Fibroblast of peridontal ligament (primary cell): Measurements from ENCODE around the gene KCNQ4.

ENCODE experiments used
- DNase-seq: peaks from one replicate; pipeline ENCODE4 v3.0.0-alpha.2; 2010; ENCODE audit errors: extremely low read depth

KCNQ4 gene

GRCh38 chr1:40838980-40839942 lies 55.7 kb downstream of the KCNQ4 start:
- no peak for DNase-seq

GRCh38 chr1:40839943-40840335 lies 56.4 kb downstream of the KCNQ4 start:
- no peak for DNase-seq

- DNase-seq, result no peak
These were observed 57.1 kb downstream of the KCNQ4 start for GRCh38 chr1:40840526-40841323.

DNA sequence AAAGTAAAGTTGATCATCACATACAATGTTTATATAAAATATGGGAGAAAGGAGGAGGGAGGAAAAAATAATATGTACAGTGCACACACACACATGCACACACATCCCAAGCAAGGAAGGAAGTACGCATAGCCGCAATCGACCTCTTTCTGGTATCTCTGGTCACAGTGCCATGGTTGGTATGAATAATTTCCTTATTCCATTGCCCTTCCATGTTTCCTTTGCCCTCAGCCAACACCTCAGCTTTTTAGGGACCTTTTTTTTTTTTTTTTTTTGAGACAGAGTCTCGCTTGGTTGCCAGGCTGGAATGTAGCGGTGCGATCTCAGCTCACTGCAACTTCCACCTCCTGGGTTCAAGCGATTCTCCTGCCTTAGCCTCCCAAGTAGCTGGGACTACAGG lies 58.0 kb downstream of the KCNQ4 start:
- DNase-seq, result no peak

- DNase-seq, result no peak
These were observed 58.6 kb downstream of the KCNQ4 start for GRCh38 chr1:40842207-40842606.

DNA sequence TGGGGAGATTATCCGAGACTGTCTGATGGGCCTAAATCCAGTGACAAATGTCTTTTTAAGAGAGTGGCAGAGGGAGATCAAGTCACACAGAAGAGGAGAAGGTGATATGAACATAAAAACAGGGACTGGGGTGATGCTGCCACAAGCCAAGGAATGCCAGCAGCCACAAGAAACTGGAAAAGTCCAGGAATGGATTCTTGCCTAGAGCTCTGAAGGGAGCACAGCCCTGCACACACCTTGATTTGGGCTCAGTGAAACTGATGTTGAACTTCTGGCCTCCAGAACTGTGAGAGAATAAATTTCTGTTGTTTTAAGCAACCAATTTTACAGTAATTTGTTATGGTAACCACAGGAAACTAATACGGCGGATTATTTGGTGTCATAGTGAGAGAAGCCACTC lies 59.1 kb downstream of the KCNQ4 start:
- DNase-seq, result no peak

- DNase-seq, result no peak
These were observed 60.5 kb downstream of the KCNQ4 start for GRCh38 chr1:40844079-40844478.

DNA sequence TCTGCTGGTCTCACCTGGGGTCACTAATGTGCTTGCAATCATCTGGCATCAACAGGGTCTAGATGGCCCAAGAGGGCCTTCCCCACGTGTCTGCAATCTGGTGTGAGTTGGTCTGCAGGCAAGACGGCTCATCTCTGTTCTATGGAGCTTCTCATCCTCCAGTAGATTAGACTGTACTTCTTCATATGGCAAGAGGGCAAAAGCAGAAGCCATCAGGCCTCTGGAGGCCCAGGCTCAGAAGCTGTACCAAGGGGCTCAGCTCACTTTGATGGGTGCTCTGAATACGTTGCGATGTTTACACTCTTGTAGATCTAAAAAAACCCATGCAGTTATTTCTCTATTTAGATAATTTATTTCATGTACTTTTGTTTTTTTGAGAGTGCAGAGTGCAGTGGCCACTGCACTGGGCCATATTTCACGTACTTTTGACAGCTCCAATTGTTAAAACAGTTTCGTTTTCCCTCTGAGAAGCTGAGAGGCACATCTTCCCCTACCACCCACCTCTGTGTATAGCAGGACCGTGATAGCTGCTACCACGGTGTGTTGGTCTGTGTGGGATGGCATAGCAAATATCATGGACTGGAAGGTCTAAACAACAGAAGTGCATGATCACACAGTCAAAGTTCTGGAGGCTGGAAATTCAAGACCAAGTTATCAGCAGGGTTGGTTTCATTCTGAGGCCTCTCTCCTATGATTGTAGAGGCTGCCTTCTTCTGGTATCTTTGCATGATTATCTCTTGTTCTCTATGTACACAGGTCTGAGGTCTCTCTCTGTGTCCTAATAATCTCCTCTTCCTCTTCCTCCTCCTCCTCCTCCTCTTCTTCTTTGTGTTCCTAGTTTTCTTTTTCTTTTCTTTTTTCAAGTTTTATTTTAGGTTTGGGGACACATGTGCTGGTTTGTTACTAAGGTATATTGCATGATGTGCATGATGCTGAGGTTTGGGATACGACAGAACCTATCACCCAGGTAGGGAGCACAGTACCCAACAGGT lies 61.6 kb downstream of the KCNQ4 start:
- no peak for DNase-seq

DNA sequence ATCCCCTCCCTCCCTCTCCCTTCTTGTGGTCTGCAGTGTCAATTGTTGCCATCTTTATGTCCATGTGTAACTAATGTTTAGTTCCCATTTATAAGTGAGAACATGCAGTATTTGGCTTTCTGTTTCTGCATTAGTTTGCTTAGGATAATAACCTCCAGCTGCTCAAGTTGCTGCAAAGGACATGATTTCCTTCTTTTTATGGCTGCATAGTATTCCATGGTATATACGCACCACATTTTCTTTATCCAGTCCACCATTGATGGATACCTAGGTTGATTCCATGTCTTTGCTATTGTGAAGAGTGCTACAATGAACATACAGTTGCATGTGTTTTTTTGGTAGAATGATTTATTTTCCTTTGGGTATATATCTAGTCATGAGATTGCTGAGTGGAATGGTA lies 62.3 kb downstream of the KCNQ4 start:
- no peak for DNase-seq

GRCh38 chr1:40847023-40847745 lies 63.6 kb downstream of the KCNQ4 start:
- DNase-seq, result no peak

DNA sequence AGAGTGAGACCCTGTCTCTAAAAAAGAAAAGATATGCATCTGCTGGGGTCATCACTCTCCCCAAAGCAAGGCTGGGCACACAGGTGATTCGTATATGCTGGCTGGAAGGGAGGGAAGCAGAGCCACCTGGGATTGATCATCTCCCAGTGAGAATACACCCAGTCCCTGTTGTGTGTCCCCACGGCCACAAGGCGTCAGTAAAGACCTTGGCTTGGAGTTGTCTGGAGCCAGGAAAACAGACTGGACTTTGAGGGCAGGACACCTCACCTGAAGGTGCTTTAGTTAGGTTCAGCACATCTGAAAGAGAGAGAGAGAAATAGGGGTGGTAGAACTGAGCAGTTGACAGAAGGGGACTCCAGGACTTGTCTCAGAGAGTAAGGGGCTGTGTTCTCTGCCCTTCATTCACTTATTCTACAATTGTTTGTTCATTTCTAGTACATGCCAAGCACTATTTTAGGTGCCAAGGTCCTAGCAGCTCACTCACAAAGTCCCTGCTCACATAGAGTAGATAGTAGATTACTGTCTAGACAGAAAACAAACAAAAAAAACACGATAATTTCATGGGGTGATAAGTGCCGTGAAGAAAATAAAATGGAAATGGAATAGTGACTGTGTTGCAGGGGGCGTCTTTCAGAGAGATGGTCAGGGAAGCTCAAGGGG lies 65.1 kb downstream of the KCNQ4 start:
- peak; percentile 74 for DNase-seq

- DNase-seq, result peak; percentile 60
These were observed 66.4 kb downstream of the KCNQ4 start for GRCh38 chr1:40849801-40850592.

DNA sequence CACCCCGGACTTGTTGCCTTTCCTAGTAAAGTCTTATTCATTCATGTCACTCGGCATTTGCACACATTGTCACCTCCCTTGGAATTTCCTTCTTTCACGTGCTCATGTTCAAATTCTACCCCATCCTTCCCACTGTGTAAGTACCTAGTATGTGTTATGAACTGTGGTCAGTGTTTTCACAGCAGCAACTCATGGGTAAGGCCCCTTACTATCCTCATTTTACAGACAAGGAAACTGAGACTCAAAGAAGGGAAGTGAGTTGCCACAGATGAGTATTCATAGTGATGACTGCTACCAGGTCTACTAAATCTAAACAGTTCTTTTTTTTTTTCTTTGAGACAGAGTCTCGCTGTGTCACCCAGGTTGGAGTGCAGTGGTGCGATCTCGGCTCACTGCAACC lies 68.1 kb downstream of the KCNQ4 start:
- DNase-seq, result no peak

DNA sequence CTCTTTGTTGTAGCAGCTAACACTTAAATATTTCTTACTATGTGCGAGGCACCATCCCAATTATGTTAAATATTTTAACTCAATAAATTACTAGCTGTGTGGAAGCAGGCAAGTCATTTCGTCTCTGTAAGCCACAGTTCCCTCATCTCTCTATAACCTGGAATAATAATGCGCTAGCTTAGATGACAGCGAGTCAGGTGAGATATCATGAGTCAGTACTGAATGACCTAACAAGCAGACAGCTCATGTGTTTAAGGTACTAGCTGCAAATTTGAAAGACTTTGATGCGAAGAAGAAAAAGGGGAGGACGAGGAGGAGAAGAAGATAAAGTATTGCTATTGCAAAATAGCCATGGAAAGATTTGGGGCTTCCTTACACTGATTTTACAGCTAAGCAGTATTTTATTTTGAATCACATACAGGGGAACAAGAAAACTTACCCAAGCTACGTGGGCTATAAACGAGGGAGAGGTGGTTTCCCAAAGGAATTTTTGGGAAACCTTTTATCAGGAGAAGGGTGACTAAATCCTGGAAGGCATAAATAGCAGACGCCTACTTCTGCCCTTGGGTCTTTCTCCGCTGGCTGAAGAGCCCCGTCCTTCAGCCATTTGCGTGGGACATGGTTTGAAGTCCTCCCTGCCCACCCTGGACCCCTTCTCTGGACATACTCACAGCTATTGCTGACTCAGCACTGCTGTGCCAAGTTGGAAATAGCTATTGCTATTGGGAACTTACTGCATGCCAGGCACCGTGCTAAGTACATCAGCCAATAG lies 69.7 kb downstream of the KCNQ4 start:
- no peak for DNase-seq

- DNase-seq, result no peak
These were observed 70.2 kb downstream of the KCNQ4 start for GRCh38 chr1:40853885-40854170.

GRCh38 chr1:40855513-40855912 lies 71.9 kb downstream of the KCNQ4 start:
- no peak for DNase-seq

GRCh38 chr1:40856116-40856515 lies 72.5 kb downstream of the KCNQ4 start:
- no peak for DNase-seq

- DNase-seq, result no peak
These were observed 73.2 kb downstream of the KCNQ4 start for GRCh38 chr1:40856656-40857302.

DNA sequence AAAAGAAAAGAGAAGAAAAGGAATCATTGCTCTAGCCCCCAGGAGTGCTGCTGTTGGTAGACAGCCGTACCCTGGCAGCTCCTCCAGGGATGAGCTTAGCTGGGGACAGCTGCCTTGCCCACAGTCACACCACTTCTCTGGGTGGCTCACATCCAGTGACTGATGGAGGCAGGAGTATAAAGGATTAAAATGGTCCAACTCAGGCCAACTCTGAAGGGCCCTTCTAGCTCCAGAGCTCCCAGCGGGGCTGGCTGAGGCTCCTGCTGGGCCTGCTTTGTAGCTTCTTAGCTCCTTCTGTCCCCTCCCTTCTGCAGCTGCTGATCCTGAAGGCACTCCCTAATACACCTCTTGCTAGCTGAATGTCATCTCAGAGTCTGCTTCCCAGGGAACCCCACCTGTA lies 74.2 kb downstream of the KCNQ4 start:
- no peak for DNase-seq
